Chondrocyte (in vitro differentiated cells): ENCODE data around the gene TUBA1C. TPM values are rescaled to one million over a fixed set of nuclear protein-coding genes. Genes with fewer than 3 reads are reported as not detected.
"Not testable (repeated sequence)": the region's sequence is repeated elsewhere in the genome, so short reads cannot be mapped to it uniquely, and the experiment has no call there.

Experiments used
- DNase-seq: peaks from one replicate; pipeline ENCODE4 v3.0.0; 2021; ENCODE audit warnings: mixed read lengths, low spot score
- H3K27ac Mint-ChIP-seq: one replicate; pipeline ENCODE4 v1.8.0; 2021; ENCODE audit warnings: mild to moderate bottlenecking, moderate library complexity, mixed read lengths; ENCODE audit not compliant: unreplicated experiment
- H3K27me3 Mint-ChIP-seq: 2 replicates; pipeline ENCODE4 v1.8.0; 2021; ENCODE audit warnings: low read depth, mixed read lengths
- H3K36me3 Mint-ChIP-seq: 2 replicates; pipeline ENCODE4 v1.8.0; 2021; ENCODE audit warnings: low read depth, mixed read lengths
- H3K4me1 Mint-ChIP-seq: 2 replicates; pipeline ENCODE4 v1.8.0; 2021; ENCODE audit warnings: low read depth, mild to moderate bottlenecking, mixed read lengths
- H3K4me3 Mint-ChIP-seq: one replicate; pipeline ENCODE4 v1.8.0; 2021; ENCODE audit warnings: mild to moderate bottlenecking, moderate library complexity, mixed read lengths; ENCODE audit not compliant: unreplicated experiment
- H3K9me3 Mint-ChIP-seq: 2 replicates; pipeline ENCODE4 v1.8.0; 2021; ENCODE audit warnings: low read depth, mixed read lengths
- CTCF ChIP-seq: fragments of 200-600 bp; sonication (generic); IDR thresholded peaks from 2 replicates; pipeline ENCODE4 v1.5.0; 2021; ENCODE audit warnings: antibody characterized with exemption, mild to moderate bottlenecking, moderate library complexity
- total RNA-seq: library from RNA; stranded (reverse); gene quantifications from 3 replicates; pipeline ENCODE4 v1.2.1, GENCODE V29; 2021

TUBA1C gene
- total RNA-seq, 1 donor from 2014 or later, result 171 TPM

GRCh38 chr12:49253033-49253623, 11.8 kb upstream of the TUBA1C start:
- Mint-ChIP-seq H3K9me3 (no peaks in the 10 kb centered on the region), H3K4me3 (no peak overlapping the region), H3K4me1 (peaks cover 7% of the 10 kb centered on the region), H3K27ac (no peak overlapping the region), H3K27me3 (no peaks in the 10 kb centered on the region), H3K36me3 (no peaks in the 10 kb centered on the region)
- TF ChIP-seq CTCF, result no peak
- no peak for DNase-seq

- H3K27ac Mint-ChIP-seq, DNase-seq, H3K4me3 Mint-ChIP-seq, H3K9me3 Mint-ChIP-seq, H3K27me3 Mint-ChIP-seq, H3K36me3 Mint-ChIP-seq: not testable (repeated sequence)
- peaks cover 19% of the 10 kb centered on the region for H3K4me1 Mint-ChIP-seq
Observed at GRCh38 chr12:49255456-49255855, 9.4 kb upstream of the TUBA1C start.

- Mint-ChIP-seq H3K4me3 (no peak overlapping the region), H3K27me3 (no peaks in the 10 kb centered on the region), H3K36me3 (no peaks in the 10 kb centered on the region), H3K9me3 (no peaks in the 10 kb centered on the region), H3K4me1 (peaks cover 22% of the 10 kb centered on the region), H3K27ac (no peak overlapping the region)
- TF ChIP-seq CTCF, result no peak
- peak; percentile 46 for DNase-seq
Observed at GRCh38 chr12:49255857-49256637, 8.8 kb upstream of the TUBA1C start.

GRCh38 chr12:49257508-49258184, 7.2 kb upstream of the TUBA1C start:
- H3K9me3 Mint-ChIP-seq, H3K4me3 Mint-ChIP-seq: not testable (repeated sequence)

GRCh38 chr12:49259452-49259851, 5.4 kb upstream of the TUBA1C start:
- Mint-ChIP-seq H3K36me3 (no peaks in the 10 kb centered on the region), H3K4me3 (peak overlapping the region; percentile 9), H3K27ac (peak overlapping the region; percentile 93), H3K9me3 (no peaks in the 10 kb centered on the region), H3K4me1 (peaks cover 34% of the 10 kb centered on the region), H3K27me3 (no peaks in the 10 kb centered on the region)
- DNase-seq, result no peak
- TF ChIP-seq CTCF, result no peak

More at GRCh38 chr12:49257508-49258184, 7.2 kb upstream of the TUBA1C start:
- H3K36me3 Mint-ChIP-seq, H3K27me3 Mint-ChIP-seq, H3K27ac Mint-ChIP-seq: not testable (repeated sequence)
- H3K4me1 Mint-ChIP-seq, result peaks cover 26% of the 10 kb centered on the region
- DNase-seq, result peak; percentile 24

GRCh38 chr12:49260166-49260565, 4.7 kb upstream of the TUBA1C start:
- Mint-ChIP-seq H3K27me3 (no peaks in the 10 kb centered on the region), H3K4me3 (no peak overlapping the region), H3K9me3 (no peaks in the 10 kb centered on the region), H3K36me3 (no peaks in the 10 kb centered on the region), H3K4me1 (peaks cover 34% of the 10 kb centered on the region), H3K27ac (peak overlapping the region; percentile 93)
- no peak for DNase-seq
- TF ChIP-seq CTCF, result no peak
